Tibial nerve (tissue), 4 donors: ENCODE data around the gene TUBB2B. TPM values are rescaled to one million over a fixed set of nuclear protein-coding genes. Genes with fewer than 3 reads are reported as not detected.
"Not testable (repeated sequence)": the region's sequence is repeated elsewhere in the genome, so short reads cannot be mapped to it uniquely, and the experiment has no call there.

Experiments used
- DNase-seq, 2 donors: peaks; one replicate each; pipeline ENCODE4 v3.0.0-alpha.2; 2019; ENCODE audit warnings: low spot score in 2 of 2
- H3K27ac ChIP-seq, 4 donors: fragments of 200-600 bp; sonication (generic) in 3 of 4; one replicate each; pipeline ENCODE4 v1.5.1; 2017 to 2019; ENCODE audit warnings: mild to moderate bottlenecking in 1 of 4
- H3K27me3 ChIP-seq, 2 donors: fragments of 200-600 bp; sonication (generic) in 1 of 2; one replicate each; pipeline versions ENCODE4 v1.5.1 to v1.6.0; 2017 to 2019
- H3K36me3 ChIP-seq, 3 donors: fragments of 200-600 bp; sonication (generic); one replicate each; pipeline ENCODE4 v1.5.1; 2018 to 2019
- H3K4me1 ChIP-seq, 4 donors: fragments of 200-600 bp; sonication (generic) in 3 of 4; one replicate each; pipeline ENCODE4 v1.5.1; 2017 to 2019
- H3K4me3 ChIP-seq, 4 donors: fragments of 200-600 bp; sonication (generic) in 3 of 4; one replicate each; pipeline ENCODE4 v1.5.1; 2017 to 2019; ENCODE audit warnings: mild to moderate bottlenecking in 1 of 4, moderate library complexity in 1 of 4
- H3K9me3 ChIP-seq, 4 donors: fragments of 200-600 bp; sonication (generic) in 3 of 4; one replicate each; pipeline ENCODE4 v1.5.1; 2017 to 2019
- CTCF ChIP-seq, 5 experiments: fragments of 200-600 bp in 3 of 5; fragments of 450-650 bp in 2 of 5; sonication (generic) in 3 of 5; IDR thresholded peaks; one replicate each; pipeline ENCODE4 v1.5.1; 2016 to 2019; ENCODE audit warnings: antibody characterized with exemption in 5 of 5, mild to moderate bottlenecking in 3 of 5, moderate library complexity in 2 of 5
- EP300 ChIP-seq, 2 donors: sonication (generic); formaldehyde crosslinking; IDR thresholded peaks; one replicate each; pipeline ENCODE4 v1.6.1; 2017; ENCODE audit warnings: antibody characterized with exemption in 2 of 2, mild to moderate bottlenecking in 1 of 2
- POLR2A ChIP-seq, 2 donors: fragments of 450-650 bp; IDR thresholded peaks; one replicate each; pipeline ENCODE4 v1.6.1; 2017; ENCODE audit warnings: antibody characterized with exemption in 2 of 2, mild to moderate bottlenecking in 2 of 2, moderate library complexity in 2 of 2
- WGBS, 2 donors: methylation state at CpG; one replicate each; pipeline ENCODE4 v1.1.5; 2018; 5-methylcytosine and 5-hydroxymethylcytosine counted together
- total RNA-seq, 4 donors: library from RNA; depleted of rRNA; stranded (reverse); fragments of >200 nt; gene quantifications; one replicate each; pipeline ENCODE4 v1.1.0, GENCODE V29; 2016

The TUBB2B gene
- total RNA-seq, 4 donors from 2014 or later: 13.7 to 47.6 (median 32.6) TPM

GRCh38 chr6:3245216-3245615 is 17.8 kb upstream of the TUBB2B start:
- WGBS, 2 donors: 94 to 98% methylated on average over 5 of the region's 5 CpGs
- no peak overlapping the region for H3K4me3 ChIP-seq
- H3K27ac ChIP-seq: no peak overlapping the region
- no peaks in the 10 kb centered on the region for H3K9me3 ChIP-seq
- no peaks in the 10 kb centered on the region for H3K27me3 ChIP-seq
- no peak for DNase-seq
- H3K4me1 ChIP-seq: peaks cover 0 to 31% (median 16%) of the 10 kb centered on the region in 4 donors
- TF ChIP-seq CTCF (IDR thresholded peaks at IDR 0.05) (no peak), POLR2A (IDR thresholded peaks at IDR 0.05) (no peak), EP300 (IDR thresholded peaks at IDR 0.05) (no peak)
- peaks cover 0 to 9% (median 0%) of the 10 kb centered on the region in 3 donors for H3K36me3 ChIP-seq

DNA sequence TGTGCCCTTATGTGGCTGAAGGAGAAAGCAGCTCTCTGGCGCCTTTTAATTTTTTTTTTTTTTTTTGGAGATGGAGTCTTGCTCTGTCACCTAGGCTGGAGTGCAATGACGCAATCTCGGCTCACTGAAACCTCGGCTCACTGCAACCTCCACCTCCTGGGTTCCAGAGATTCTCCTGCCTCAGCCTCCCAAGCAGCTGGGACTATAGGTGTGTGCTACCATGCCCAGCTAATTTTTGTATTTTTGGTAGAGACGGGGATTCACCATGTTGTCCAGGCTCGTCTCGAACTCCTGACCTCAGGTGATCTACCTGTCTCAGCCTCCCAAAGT is 17.3 kb upstream of the TUBB2B start:
- H3K4me3 ChIP-seq, H3K36me3 ChIP-seq, H3K9me3 ChIP-seq, DNase-seq, H3K27ac ChIP-seq, H3K27me3 ChIP-seq: not testable (repeated sequence)
- peaks cover 0 to 27% (median 14%) of the 10 kb centered on the region in 4 donors for H3K4me1 ChIP-seq
- 96 to 98% methylated on average over 7 of the region's 7 CpGs for WGBS, 2 donors

- Histone ChIP-seq H3K4me3 (no peak overlapping the region), H3K36me3 (peaks cover 0 to 9% (median 0%) of the 10 kb centered on the region in 3 donors), H3K27me3 (no peaks in the 10 kb centered on the region), H3K27ac (no peak overlapping the region), H3K9me3 (no peaks in the 10 kb centered on the region), H3K4me1 (peaks cover 0 to 21% (median 11%) of the 10 kb centered on the region in 4 donors)
- no peak for DNase-seq
- TF ChIP-seq CTCF (IDR thresholded peaks at IDR 0.05): no peak
- no peak for TF ChIP-seq POLR2A (IDR thresholded peaks at IDR 0.05)
- TF ChIP-seq EP300 (IDR thresholded peaks at IDR 0.05): no peak
- 93% methylated on average over 8 of the region's 8 CpGs for WGBS, 2 donors
Observed at GRCh38 chr6:3244003-3244831, 16.8 kb upstream of the TUBB2B start.

DNA sequence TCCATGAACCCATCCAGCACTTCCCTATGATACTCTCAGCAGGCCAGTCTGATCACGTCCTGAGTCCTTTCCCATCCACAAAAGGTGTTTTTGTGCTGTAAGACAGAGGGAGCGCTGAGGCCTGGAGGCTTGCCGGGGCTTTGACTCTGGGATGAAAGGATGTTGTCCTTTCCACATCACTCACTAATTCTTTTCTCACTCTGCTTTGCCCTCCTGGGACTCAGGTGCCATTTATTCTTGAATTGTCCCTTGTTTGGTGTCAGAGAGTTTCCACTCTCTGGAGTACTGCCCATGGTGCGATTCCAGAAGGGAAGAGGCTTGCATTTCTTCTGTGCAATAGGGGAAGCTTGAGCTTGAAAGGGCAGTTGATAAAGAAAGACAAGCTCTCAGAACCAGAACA is 15.3 kb upstream of the TUBB2B start:
- Histone ChIP-seq H3K4me3 (no peak overlapping the region), H3K27ac (no peak overlapping the region), H3K27me3 (no peaks in the 10 kb centered on the region), H3K36me3 (peaks cover 0 to 9% (median 0%) of the 10 kb centered on the region in 3 donors), H3K9me3 (no peaks in the 10 kb centered on the region), H3K4me1 (peaks cover 0 to 8% (median 2%) of the 10 kb centered on the region in 4 donors)
- WGBS, 2 donors: 80 to 81% methylated on average over 4 of the region's 4 CpGs
- TF ChIP-seq CTCF (IDR thresholded peaks at IDR 0.05) (no peak), POLR2A (IDR thresholded peaks at IDR 0.05) (no peak), EP300 (IDR thresholded peaks at IDR 0.05) (no peak)
- DNase-seq: no peak

DNA sequence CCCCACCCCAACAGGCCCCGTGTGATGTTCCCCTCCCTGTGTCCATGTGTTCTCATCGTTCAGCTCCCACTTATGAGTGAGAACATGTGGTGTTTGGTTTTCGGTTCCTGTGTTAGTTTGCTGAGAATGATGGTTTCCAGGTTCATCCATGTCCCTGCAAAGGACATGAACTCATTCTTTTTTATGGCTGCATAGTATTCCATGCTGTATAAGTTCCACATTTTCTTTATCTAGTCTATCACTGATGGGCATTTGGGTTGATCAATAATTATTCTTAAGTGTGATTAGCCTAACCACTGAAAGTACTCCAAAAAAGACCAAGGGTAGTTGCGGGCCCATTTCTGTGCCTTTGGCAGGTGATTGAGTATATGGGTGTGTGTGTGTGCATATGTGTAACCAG is 14.3 kb upstream of the TUBB2B start:
- H3K4me1 ChIP-seq, H3K4me3 ChIP-seq, H3K27ac ChIP-seq, H3K27me3 ChIP-seq, H3K36me3 ChIP-seq, DNase-seq, H3K9me3 ChIP-seq: not testable (repeated sequence)
- WGBS, 2 donors: 92 to 99% methylated on average over 4 of the region's 4 CpGs

- Histone ChIP-seq H3K9me3 (no peaks in the 10 kb centered on the region), H3K36me3 (peaks cover 0 to 9% (median 0%) of the 10 kb centered on the region in 3 donors), H3K4me3 (no peak overlapping the region), H3K27me3 (peaks cover 0 to 6% of the 10 kb centered on the region in 2 donors), H3K27ac (no peak overlapping the region), H3K4me1 (peaks cover 0 to 3% (median 0%) of the 10 kb centered on the region in 4 donors)
- TF ChIP-seq CTCF (IDR thresholded peaks at IDR 0.05) (no peak), EP300 (IDR thresholded peaks at IDR 0.05) (no peak), POLR2A (IDR thresholded peaks at IDR 0.05) (no peak)
- 61 to 76% methylated on average over 7 of the region's 7 CpGs for WGBS, 2 donors
- DNase-seq: no peak
Observed at GRCh38 chr6:3240595-3240994, 13.1 kb upstream of the TUBB2B start.
